ENCODE data around the gene MBD5. TPM values are rescaled to one million over a fixed set of nuclear protein-coding genes. Genes with fewer than 3 reads are reported as not detected.

Gene MBD5
- total RNA-seq, 1 experiment from 2014 or later, result 33.7 TPM

GRCh38 chr2:148108385-148108784 lies 87.5 kb downstream of the MBD5 start:
- ChIA-PET CTCF (no interaction called here), POLR2A (no interaction called here)
- TF ChIP-seq FOXJ3 (CRISPR knock-in tag; IDR thresholded peaks at IDR 0.05; ENCODE audit: borderline replicate concordance), result no peak
- no peak for TF ChIP-seq CREB1 (CRISPR knock-in tag; IDR thresholded peaks at IDR 0.05)
- no peak for TF ChIP-seq ZNF263 (CRISPR knock-in tag; IDR thresholded peaks at IDR 0.05; ENCODE audit: low read depth)
- no peak for TF ChIP-seq NFATC4 (CRISPR knock-in tag; IDR thresholded peaks at IDR 0.05)
- no peak for TF ChIP-seq MYBL2 (CRISPR knock-in tag; IDR thresholded peaks at IDR 0.05)
- TF ChIP-seq ZNF138 (CRISPR knock-in tag; conservative IDR thresholded peaks at IDR 0.05), result no peak
- no peak for TF ChIP-seq FOXP4 (CRISPR knock-in tag; IDR thresholded peaks at IDR 0.05)
- no peak for TF ChIP-seq NFYB (CRISPR knock-in tag; conservative IDR thresholded peaks at IDR 0.05; ENCODE audit: low read depth)
- no peak for TF ChIP-seq ZNF281 (CRISPR knock-in tag; IDR thresholded peaks at IDR 0.05)
- no peak for TF ChIP-seq SMAD3 (CRISPR knock-in tag; IDR thresholded peaks at IDR 0.05; ENCODE audit: borderline replicate concordance)
- TF ChIP-seq PRDM15 (CRISPR knock-in tag; IDR thresholded peaks at IDR 0.05), result no peak
- TF ChIP-seq HMGXB4 (CRISPR knock-in tag; IDR thresholded peaks at IDR 0.05), result no peak
- no peak for TF ChIP-seq ESRRA (CRISPR knock-in tag; IDR thresholded peaks at IDR 0.05; ENCODE audit: borderline replicate concordance)
- no peak for TF ChIP-seq TEAD4 (CRISPR knock-in tag; IDR thresholded peaks at IDR 0.05)
- TF ChIP-seq FOXP1 (CRISPR knock-in tag; IDR thresholded peaks at IDR 0.05; ENCODE audit: borderline replicate concordance), result no peak
- TF ChIP-seq GABPB1 (CRISPR knock-in tag; IDR thresholded peaks at IDR 0.05), result no peak
- no peak for TF ChIP-seq EMX1 (CRISPR knock-in tag; IDR thresholded peaks at IDR 0.05)
- TF ChIP-seq MAX (CRISPR knock-in tag; IDR thresholded peaks at IDR 0.05), result no peak
- no peak for TF ChIP-seq GTF2I (CRISPR knock-in tag; conservative IDR thresholded peaks at IDR 0.05)
- Mint-ChIP-seq H3K4me3 (no peak overlapping the region), H3K36me3 (no peaks in the 10 kb centered on the region), H3K27ac (no peak overlapping the region), H3K9me3 (0 out of 2 replicates have a peak, but pooled peaks cover 3% of the 10 kb centered on the region), H3K27me3 (ENCODE audit: low read depth) (no peaks in the 10 kb centered on the region), H3K4me1 (peaks cover 17% of the 10 kb centered on the region)
- ATAC-seq (no peak), DNase-seq (ENCODE audit: low spot score) (no peak)
